Activated CD8-positive, alpha-beta memory T cell treated with anti-CD3 and anti-CD28 coated beads for 1 hour (primary cell): ENCODE data around the gene GNAI2.
"Not testable (repeated sequence)": the region's sequence is repeated elsewhere in the genome, so short reads cannot be mapped to it uniquely, and the experiment has no call there.

ENCODE experiments used
- DNase-seq, 2 donors: peaks; one replicate each; pipeline ENCODE4 v3.0.0-alpha.2; 2020; ENCODE audit warnings: low read depth in 1 of 2; ENCODE audit errors: extremely low read depth in 1 of 2

Gene GNAI2

GRCh38 chr3:50275141-50275995 is 39.4 kb downstream of the GNAI2 start:
- DNase-seq = no peak

- DNase-seq = no peak
These were observed 40.2 kb downstream of the GNAI2 start for GRCh38 chr3:50275996-50276761.

GRCh38 chr3:50276762-50277101 is 40.7 kb downstream of the GNAI2 start:
- DNase-seq = no peak

- no peak for DNase-seq
These were observed 42.3 kb downstream of the GNAI2 start for GRCh38 chr3:50278123-50278879.

DNA sequence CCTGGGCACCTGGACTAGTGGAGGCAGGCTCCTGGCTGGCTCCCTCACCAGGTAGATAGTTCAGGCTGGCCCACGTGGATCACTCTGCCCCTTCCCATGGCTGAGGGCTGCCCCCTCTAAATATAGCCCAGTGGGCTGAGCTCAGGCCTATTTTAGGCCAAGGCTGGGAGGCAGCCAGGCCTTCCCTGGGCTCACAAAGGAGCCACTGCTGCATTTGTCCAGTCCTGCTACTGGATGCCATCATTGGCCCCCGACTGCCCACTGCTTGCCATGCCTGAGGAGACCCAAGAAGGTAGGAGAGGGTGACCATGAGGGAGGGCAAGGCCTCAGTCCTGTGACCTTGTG is 42.8 kb downstream of the GNAI2 start, which contains the start of gene LSMEM2:
Gene LSMEM2 (plus strand): TSS at position 208 of the 345 bp plus-strand sequence. CDS start 27 bp downstream, at position 235.
- no peak for DNase-seq

DNA sequence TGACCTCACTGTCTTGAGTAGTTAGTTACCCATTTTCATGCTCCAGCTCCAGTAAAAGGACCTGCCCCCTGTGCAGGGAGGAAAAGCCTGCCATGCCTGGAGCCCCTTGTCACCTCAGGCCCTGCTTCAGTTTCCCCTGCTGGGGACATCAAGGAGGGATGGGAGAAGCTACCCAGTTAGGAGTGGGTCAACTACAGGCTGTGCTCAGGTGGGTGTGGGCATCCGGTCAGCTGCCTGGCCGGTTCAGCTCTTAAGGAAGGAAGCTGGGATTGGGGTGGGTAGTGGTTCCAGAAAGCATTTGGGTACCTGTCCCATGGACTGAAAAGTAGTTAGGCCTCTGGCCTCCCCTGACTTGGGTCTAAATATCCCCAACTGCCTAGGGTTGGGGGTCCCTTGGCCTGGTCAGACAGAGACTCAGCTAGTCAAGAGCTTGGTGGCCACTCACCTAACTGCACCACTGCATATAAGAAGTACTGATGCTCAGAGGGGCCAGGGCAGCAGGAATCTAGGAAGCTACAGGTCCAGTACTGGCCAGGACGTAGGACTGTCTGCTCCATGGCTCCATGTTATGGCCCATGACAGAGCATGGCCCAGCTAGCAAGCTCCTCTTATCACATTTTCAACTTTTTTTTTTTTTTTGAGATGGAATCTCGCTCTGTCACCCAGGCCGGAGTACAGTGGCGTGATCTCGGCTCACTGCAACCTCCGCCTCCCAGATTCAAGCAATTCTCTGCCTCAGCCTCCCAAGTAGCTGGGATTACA is 43.4 kb downstream of the GNAI2 start:
- DNase-seq = no peak

GRCh38 chr3:50284121-50284520 is 48.1 kb downstream of the GNAI2 start:
- not testable (repeated sequence) for DNase-seq

DNA sequence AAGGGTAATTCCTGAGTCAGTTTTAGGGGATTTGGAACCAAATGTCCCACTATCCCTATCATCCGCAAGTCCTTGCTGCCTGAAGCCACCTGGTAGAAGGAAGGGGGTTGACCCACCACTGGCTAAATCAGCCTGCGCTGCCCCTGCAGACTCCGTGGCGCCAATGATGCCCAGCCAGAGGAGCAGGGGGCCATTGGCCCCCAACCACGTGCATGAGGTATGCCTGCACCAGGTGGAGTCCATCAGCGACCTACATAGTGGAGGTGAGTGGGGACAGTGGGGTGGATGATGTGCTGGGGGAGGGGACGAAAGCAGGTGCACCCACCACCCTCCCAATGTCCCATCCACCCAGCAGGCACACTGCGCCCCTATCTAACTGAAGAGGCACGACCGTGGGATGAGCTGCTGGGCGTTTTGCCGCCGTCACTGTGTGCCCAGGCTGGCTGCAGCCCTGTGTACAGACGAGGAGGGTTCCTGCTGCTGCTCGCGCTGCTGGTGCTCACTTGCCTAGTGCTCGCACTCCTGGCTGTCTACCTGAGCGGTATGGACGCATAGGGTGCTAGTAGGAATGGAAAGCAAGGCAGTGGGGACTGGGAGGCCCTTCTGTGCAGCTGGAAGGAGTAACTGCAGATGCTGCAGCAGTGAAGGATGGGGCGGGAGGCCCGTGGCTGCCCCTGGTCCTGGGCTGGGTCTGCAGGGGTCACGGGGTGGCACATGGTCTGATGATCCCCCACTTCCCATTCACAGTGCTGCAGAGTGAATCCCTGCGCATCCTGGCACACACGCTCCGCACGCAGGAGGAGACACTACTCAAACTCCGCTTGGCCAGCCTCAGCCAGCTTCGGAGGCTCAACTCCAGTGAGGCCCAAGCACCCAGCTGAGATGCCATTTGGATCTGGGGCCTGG is 50.6 kb downstream of the GNAI2 start:
- no peak for DNase-seq

GRCh38 chr3:50287262-50287661 is 51.3 kb downstream of the GNAI2 start:
- DNase-seq = no peak

DNA sequence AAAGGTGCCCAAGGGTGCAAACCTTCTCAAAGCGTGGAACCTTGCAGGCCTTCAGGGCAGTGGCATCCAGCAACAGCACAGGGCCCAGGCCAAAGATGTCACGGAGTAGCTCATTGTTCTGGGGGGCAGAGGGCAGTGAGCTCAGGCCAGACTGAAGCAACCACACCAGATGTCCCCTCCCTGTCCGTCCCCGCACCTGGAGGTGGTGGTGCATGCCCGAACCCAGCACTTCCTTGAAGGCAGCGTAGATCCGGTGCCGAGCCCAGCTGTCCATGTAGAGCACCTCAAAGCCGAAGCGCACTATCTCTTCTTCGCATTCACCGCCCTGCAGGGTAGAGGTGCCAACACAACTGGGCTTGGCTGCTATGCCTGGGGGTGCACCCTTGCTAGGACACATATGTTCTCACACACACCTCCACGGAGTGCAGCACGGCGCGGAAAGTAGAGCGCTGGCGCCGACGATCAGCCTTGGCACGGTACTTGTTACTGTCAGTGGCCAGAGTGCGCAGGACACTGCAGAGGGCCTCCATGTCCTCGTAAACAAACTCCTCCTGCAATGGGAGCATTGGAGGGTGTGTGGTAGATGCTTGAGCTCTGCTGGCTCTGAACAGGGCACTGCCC is 52.5 kb downstream of the GNAI2 start:
- no peak for DNase-seq

DNA sequence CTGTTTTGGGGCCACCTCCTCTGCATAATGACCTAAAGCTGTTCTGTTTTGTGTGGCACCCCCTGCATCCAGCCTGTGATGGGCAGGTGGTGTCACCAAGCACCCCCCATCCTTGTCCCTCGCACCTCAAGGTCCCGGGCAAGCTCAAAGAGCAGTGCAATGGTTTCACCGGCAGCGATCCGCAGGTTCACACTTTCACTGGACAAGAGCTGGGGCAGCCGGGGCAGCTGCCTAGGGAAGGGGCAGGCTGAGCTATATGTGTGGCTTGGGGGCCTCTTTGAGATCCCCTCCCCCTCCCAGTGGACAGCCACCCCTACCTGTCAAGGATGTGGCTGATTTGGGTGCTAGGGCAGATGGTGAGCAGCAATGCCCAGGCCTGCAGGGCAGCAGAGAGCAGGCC is 53.1 kb downstream of the GNAI2 start:
- DNase-seq = no peak

- DNase-seq = no peak
These were observed 54.2 kb downstream of the GNAI2 start for GRCh38 chr3:50290161-50290641.

GRCh38 chr3:50292159-50293078 is 56.4 kb downstream of the GNAI2 start, which contains the start of gene IFRD2:
TSS of gene IFRD2 (minus strand) at chr3:50292429. CDS start at chr3:50292274, 155 bp downstream.
- DNase-seq = peak; percentile 88 to 89

DNA sequence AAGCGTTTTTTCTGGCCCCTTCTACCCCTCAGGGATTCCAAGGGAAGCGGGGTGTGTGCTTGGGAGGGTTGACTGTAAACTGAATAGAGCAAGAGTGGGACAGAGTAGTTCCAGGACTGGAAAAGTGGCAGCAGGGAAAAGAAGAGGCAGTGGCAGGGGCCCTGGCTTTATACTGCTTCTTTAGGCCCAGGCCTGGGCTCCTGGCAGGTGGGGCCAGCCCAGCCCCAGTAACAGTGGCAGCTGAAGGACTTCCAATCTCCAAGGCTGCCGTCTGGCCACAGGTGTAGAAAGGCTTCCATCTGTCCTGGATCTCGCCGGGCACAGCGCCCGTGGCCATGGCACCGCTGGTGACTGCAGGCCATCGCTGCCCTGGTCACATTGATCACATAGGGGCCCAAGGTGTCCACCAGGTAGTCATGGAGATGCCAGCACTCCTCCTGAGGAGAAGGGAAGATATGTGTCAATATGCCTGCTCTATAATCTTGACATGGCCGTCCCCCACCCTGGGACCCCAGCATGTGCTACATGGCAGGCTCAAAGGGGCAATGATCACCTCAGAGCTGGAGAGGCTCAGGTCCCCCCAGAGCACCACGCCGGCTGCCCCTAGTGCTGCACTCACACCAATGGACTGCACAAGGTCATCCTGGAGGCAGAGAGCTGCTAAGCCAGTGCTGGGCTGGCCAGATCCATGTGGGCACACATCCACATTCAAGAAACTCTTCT is 57.2 kb downstream of the GNAI2 start:
- DNase-seq = no peak

DNA sequence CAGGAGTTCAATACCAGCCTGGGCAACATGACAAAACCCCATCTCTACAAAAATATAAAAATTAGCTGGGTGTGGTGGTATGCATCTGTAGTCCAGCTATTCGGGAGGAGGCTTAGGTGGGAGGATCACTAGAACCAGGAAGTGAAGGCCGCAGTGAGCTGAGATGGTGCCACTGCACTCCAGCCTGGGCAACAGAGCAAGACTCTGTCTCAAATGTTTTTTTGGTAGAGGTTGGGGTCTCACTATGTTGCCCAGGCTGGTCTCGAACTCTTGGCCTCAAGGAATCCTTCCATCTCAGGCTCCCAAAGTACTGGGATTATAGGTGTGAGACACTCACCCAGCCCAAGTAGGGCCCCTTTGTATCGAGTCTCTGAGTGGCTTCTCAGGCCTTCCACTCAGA is 58.1 kb downstream of the GNAI2 start:
- DNase-seq = no peak

DNA sequence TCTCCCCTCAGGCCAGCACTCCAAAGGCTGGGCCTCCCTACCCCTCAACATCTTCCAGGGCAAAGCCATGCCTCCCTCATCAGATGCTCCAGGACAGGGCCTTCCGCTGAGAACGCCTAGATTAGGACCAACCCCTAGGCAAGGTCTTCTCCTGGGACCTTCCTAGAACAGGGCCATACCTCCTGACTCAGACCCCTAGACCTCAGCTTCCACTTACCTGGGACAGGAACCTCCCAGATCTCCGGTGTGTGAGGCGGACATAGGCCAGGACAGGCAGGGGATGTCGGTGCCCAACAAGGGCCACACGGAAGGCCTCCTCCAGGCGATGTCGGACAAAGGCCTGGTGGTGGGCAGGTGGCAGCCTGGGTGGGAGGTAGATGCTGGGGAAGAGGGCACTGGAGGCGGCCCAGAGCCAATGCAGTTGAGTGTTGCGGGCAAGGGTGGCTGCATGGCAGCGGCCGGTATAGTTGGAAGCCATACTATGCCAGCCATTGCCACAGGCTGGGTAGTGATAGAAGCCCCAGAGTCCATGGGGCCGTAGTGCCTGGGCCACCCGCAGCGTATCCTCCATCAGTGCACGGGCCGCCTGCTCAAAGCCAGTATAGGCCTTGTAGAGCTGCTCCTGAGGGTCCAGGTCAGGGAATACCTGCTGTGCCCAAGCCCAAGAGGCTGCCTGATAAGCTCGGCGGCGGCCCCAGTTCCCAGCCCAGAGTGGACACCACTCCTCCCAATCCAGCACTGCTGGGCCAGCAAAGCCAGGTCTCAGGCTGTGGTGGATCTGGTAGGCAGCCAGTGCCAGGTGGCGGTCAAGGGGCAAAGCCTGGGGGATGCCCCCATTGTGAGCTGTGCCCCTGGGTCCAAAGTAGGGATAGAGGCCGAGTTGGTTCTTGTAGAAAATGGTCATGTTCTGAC is 58.7 kb downstream of the GNAI2 start:
- DNase-seq = no peak
